Measurements from ENCODE around the gene ATP6V0B.

ATP6V0B gene

DNA sequence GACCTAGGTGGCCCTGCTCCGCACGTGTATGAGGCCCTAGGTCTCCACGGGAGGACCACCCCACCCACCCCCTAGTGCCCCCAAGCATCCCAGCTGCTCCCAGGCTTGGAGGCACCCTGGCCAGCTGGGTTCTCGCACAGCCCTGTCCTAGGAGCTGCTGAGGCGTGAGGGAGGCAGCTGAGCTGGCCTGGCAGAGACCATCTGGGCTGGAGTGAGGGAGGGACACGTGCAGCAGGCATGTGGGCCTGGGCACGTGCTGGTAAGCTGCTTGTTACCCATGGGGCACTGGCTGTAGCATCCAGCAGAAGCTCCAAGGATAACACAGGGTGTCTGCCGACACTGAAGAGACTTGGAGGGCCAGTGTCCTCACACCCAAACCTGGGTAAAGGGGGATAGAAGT lies 46.4 kb downstream of the ATP6V0B start:
- H3K27ac ChIP-seq: no peak overlapping the region
- TF ChIP-seq, protein P1, sequence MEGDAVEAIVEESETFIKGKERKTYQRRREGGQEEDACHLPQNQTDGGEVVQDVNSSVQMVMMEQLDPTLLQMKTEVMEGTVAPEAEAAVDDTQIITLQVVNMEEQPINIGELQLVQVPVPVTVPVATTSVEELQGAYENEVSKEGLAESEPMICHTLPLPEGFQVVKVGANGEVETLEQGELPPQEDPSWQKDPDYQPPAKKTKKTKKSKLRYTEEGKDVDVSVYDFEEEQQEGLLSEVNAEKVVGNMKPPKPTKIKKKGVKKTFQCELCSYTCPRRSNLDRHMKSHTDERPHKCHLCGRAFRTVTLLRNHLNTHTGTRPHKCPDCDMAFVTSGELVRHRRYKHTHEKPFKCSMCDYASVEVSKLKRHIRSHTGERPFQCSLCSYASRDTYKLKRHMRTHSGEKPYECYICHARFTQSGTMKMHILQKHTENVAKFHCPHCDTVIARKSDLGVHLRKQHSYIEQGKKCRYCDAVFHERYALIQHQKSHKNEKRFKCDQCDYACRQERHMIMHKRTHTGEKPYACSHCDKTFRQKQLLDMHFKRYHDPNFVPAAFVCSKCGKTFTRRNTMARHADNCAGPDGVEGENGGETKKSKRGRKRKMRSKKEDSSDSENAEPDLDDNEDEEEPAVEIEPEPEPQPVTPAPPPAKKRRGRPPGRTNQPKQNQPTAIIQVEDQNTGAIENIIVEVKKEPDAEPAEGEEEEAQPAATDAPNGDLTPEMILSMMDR (conservative IDR thresholded peaks at IDR 0.05): no peak

DNA sequence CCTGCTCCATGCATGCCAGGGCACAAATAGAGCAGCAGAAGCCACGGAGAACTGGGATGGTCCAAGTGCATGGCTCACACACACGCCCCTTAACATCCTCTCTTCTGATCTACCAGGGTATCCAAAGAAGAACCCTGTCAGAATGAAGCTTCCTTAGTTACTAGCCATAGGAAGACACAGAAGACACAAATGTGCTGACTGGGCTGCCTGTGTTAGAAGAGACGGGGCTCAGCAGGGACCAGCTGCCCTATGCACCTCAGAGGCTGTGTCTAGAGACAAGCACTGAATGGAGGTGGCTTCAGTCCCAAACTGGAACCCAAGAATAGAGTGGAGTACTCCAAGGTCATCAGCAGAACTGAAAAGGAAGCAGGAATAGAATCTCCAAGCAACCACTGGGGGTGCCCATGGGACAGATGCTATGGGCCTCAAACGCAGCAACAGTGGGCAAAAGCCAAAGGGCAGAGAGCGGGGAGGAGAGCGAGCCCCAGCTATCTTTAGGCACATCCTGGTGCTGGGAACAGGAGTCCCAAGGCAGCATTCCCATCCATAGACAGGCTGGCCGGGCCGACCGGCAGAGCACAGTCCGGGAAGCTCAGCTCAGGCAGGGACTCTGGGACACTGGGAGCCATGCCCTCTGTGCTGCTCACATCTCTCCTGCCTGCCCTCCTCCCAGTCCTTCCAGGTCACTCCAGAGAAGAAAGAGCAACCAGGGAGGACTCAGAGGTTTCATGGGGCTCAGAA lies 47.0 kb downstream of the ATP6V0B start:
- TF ChIP-seq, protein P1 (conservative IDR thresholded peaks at IDR 0.05): no peak
- H3K27ac ChIP-seq: no peak overlapping the region

DNA sequence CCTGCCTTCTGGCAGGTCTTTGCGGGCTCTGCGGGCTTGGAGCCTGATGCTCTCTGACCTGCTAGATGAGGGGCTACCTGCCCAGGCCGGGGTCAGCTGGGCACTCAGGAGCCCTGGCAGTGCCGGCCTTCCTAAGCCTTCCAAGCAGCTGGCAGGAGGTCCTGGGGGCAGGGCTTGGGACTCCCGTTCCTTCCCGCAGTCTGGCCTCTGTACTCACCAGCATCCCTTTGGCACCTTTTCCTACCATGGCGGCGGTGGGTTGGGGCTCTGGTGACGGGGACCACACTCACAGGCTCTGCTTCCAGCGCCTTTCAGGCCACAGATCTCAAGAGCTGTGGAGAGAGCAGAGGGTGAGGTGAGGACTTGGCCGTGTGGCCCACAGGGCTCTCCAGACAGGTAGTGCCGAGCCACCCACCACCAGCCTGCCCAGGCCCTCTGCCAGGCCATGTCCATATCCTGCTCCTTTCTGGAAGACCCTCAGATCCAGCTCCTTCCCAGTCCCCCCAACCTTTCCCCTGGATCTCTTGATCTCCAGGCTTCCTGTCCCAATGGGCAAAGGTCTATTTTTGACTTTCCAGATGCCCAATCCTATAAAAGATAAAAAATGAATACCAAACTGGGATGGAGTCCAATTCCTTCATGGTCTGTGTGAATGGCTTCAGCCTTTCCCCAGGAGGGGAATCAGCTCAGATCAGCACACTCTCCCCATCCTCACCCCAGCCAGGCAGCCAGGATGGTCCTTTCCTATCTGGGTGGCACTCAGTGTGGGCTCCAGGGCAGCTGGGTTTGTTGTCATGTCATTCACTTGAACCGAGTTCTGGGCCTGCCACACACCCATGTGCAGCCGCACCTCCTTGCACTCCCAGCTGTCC lies 49.5 kb downstream of the ATP6V0B start:
- no peak overlapping the region for H3K27ac ChIP-seq
- TF ChIP-seq, protein P1 (conservative IDR thresholded peaks at IDR 0.05): no peak

DNA sequence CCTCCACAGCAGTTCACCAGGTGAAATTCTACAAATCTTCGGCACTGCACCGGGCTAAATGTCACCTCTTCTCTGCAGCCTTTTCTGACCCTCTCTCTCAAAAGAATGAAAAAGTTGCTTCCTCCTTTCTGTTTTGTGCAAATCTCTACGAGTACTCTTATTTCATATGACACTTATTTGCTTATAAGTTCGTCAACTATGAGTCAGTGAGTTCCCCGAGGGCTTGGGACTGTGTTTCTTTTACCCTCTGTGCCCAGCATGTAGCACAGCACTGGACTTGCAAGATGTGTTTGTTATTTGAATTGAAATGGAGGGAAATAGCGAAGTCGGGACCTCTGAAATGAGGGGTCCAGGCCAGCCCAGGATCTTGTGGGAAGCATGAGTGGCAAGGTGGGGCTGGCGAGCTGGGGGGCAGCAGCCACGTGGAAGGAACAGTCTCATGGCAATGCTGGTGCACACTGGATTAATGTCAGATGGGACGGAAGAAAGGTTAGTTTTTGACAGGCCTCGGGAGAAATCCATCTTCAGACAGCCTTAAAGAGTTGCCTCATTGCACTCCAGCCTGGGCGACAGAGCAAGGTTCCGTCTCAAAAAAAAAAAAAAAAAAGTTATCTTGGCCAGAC lies 50.3 kb downstream of the ATP6V0B start:
- no peak overlapping the region for H3K27ac ChIP-seq
- TF ChIP-seq, protein P1 (conservative IDR thresholded peaks at IDR 0.05): no peak

DNA sequence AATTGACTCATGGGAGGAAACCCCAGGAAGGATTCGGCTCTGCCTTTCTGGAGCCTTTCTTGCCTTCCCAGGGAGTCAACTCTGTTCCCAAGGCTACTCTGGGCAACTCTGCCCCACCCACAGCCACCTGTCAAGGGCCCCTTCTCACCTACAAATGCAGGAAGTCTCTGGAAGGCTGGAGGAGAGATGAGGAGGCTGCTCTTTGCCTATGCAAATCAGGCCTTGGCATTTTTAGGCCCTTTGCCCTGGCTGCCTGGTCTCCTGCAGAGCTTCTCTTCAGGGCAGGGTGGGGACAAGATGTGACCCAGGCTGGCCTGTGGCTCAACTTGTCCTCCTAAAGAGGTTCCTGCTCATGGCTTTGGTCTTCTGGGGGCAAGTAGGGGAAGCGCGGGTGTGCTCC lies 51.1 kb downstream of the ATP6V0B start:
- H3K27ac ChIP-seq: no peak overlapping the region
- TF ChIP-seq, protein P1 (conservative IDR thresholded peaks at IDR 0.05): no peak

DNA sequence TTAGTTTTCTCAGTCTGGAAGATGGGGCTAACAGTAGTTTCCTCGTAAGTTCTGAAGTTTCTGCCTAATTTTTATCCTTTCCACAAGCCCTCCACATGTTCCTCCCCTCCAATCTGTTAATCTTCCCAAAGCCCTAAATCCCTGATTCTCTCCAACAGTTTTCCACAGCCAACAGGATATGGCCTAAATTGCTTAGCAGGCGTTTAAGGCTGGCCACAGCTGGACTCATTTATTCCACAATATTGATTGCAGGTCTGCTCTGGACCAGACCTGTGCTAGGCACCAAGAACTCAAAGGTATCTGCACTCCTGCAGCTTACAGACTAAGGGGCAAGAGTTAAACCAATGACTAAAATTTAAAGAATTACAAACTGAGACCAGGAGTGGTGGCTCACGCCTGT lies 52.6 kb downstream of the ATP6V0B start:
- TF ChIP-seq, protein P1 (conservative IDR thresholded peaks at IDR 0.05): no peak
- H3K27ac ChIP-seq: no peak overlapping the region
